Activated CD4-positive, CD25-positive, alpha-beta regulatory T cell treated with anti-CD3 and anti-CD28 coated beads, Interleukin-2, amount 50 U/mL, for 24 hours (primary cell): ENCODE measurements around the gene ZNF827.

Experiments used
- ATAC-seq, 2 donors: fragments of 150-1000 bp; cut with Tn5 transposase; one replicate each; pipeline ENCODE4 v1.10.0; 2021; ENCODE audit warnings: mild to moderate bottlenecking in 1 of 2, moderate library complexity in 1 of 2

ZNF827 gene, protein sequence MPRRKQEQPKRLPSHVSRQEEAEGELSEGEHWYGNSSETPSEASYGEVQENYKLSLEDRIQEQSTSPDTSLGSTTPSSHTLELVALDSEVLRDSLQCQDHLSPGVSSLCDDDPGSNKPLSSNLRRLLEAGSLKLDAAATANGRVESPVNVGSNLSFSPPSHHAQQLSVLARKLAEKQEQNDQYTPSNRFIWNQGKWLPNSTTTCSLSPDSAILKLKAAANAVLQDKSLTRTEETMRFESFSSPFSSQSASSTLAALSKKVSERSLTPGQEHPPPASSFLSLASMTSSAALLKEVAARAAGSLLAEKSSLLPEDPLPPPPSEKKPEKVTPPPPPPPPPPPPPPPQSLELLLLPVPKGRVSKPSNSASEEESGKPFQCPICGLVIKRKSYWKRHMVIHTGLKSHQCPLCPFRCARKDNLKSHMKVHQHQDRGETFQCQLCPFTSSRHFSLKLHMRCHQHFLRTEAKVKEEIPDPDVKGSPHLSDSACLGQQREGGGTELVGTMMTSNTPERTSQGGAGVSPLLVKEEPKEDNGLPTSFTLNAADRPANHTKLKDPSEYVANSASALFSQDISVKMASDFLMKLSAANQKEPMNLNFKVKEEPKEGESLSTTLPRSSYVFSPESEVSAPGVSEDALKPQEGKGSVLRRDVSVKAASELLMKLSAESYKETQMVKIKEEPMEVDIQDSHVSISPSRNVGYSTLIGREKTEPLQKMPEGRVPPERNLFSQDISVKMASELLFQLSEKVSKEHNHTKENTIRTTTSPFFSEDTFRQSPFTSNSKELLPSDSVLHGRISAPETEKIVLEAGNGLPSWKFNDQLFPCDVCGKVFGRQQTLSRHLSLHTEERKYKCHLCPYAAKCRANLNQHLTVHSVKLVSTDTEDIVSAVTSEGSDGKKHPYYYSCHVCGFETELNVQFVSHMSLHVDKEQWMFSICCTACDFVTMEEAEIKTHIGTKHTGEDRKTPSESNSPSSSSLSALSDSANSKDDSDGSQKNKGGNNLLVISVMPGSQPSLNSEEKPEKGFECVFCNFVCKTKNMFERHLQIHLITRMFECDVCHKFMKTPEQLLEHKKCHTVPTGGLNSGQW

GRCh38 chr4:145938618-145939440 is at the start of gene ZNF827:
ZNF827 (minus strand) TSS chr4:145938823; CDS start chr4:145938407, 416 bp downstream.
- ATAC-seq = peak; percentile 27 to 39

- ATAC-seq = no peak
Observed at GRCh38 chr4:145984563-145984962, 45.9 kb upstream of the ZNF827 start.

GRCh38 chr4:145982791-145983190 is 44.2 kb upstream of the ZNF827 start:
- ATAC-seq = no peak

GRCh38 chr4:145979160-145979559 is 40.5 kb upstream of the ZNF827 start:
- no peak for ATAC-seq

GRCh38 chr4:145976680-145977079 is 38.1 kb upstream of the ZNF827 start:
- no peak for ATAC-seq

- ATAC-seq = no peak
Observed at GRCh38 chr4:145960012-145960411, 21.4 kb upstream of the ZNF827 start.

- ATAC-seq = no peak
Observed at GRCh38 chr4:145957302-145957701, 18.7 kb upstream of the ZNF827 start.

DNA sequence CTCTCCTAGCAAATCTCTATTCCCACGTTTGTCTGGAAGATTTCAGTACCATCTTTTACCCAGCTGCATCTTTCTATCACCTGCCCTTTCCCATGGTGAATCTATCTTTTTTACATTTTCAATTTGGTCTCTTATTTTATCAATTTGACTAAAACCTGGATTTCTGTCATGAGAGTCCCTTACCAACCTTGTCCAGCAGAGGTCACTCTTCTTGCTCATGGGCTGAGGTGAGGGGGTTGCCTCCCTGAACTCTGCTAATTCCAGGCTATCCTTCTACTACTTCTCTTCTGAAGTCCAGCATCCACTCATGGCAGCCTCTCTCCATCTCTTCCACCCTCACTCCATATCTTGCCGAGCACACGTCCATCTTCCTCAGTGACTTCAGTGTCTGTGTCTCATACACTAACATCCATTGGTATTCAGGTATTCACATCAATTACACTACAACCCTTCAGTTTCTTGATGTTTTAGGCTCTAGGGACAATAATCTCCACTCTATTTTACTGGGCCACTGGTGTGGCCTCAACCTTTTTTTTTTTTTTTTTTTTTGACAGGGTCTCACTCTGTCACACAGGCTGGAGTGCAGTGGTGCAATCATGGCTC is 17.8 kb upstream of the ZNF827 start:
- no peak for ATAC-seq

- no peak for ATAC-seq
Observed at GRCh38 chr4:145954924-145955339, 16.3 kb upstream of the ZNF827 start.

GRCh38 chr4:145951931-145952330 is 13.3 kb upstream of the ZNF827 start:
- ATAC-seq = no peak

DNA sequence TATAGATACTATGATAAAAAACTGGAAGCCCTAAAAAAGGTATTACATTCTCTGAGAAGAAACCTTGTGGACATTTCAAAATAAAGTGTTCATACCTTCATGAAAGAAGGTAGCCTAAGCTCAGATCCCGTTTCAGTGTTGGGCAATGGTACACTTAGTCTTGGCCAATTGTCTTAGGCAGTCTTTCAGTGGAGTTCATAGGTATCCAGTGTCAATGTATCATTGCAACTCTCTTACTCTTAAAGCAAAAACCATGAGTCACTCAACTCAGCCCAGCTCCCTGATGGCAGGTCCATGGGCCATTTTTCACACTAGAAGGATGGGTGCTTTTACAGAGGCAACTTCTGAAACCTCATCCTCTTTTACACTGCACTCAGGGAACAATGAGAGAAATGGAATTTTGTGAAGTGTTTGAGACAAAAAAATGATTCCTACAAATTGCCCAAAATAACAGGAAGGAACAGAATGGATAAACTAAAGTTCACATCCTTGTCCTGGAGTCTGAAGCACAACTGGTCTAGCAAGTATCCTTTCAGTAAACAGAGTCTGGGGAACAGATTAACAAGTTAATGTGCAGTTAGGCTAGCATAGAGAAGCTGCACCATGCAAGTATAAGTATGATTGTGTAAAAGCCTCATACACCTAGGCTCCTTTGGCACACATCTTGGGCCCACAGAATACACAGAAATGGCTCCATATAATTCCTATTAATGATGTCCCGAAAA is 7.0 kb upstream of the ZNF827 start:
- no peak for ATAC-seq

DNA sequence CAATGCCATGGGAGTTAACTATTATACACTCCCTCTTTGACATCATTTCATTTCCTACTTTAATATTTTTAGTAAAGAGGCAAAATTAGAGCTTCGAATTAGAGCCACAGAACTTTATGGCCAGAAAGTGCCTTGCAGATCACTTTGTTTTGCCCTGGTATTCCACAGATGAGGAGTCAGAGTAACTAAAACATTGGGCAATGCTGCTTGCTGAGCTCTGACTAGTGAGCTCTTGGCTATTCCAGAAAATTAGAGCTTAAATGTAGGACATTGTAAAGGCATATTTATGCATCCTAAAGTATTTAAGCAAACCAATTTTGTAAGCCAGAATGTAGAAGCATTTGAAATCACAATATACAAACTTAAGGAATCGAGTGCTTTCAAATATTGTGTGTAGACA is 6.3 kb upstream of the ZNF827 start:
- no peak for ATAC-seq

DNA sequence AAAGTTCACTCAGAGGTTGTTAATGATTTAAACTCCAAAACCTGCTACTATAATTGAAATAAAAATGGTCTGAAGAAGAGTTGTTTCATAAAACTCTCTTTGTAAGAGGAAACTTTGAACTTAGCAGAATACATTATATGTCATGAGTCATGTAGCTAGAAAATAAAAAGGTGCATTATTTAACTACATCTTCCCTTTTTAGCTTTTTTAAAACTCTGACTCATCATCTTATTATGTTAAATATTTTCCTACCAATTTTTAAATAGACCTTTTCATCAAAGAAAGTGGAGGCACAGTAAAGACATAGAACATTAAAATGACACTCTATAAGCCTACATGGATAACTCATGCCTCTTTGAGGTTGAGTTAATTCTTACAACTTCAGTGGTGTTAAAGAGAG is 1.2 kb upstream of the ZNF827 start:
- peak; percentile 15 to 52 for ATAC-seq

DNA sequence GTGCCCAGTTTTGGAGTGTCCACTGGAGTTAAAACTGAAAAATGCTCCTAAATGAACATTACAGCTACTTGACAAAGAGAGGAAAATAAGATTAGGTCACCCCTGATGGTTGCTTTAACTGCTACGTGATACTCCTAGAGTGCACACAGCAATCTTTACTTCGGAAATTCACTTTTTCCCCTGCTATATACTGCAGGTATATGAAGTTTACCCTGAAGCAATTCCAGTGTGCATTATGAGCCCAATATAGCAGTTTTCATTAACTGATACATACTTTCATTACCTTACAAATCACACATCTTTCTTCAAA is 773 bp upstream of the ZNF827 start:
- ATAC-seq = no peak

DNA sequence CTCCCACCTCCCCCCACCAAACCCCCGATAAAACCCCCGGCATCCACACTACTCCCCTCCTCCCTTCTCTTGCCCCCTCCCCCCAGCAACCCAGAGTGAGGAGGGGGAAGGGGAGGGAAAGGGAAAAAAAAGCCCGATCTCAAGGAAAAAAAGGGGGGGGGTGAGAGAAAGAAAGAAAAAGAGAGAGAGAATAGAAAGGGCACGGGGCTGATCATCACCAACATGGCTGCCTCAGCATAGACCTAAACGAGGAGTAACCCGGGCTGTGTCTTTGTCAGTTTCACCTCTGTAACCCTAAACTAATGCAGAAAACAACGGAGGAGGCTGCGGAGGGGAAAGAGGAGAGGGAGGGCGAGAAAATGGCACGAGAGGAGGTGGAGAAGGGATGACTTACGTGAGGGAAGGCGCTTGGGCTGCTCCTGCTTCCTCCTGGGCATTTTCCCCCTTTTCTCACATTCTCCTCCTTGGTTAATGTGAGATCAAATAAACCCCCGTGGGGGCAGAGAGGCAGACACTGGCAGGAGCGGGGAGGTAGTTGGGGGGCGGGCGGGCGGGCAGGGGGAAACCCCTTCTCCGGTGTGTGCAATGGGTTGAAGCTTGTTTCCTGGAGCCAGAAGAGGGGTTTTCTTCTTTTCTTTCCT is 532 bp downstream of the ZNF827 start:
- ATAC-seq = peak; percentile 36 to 40

DNA sequence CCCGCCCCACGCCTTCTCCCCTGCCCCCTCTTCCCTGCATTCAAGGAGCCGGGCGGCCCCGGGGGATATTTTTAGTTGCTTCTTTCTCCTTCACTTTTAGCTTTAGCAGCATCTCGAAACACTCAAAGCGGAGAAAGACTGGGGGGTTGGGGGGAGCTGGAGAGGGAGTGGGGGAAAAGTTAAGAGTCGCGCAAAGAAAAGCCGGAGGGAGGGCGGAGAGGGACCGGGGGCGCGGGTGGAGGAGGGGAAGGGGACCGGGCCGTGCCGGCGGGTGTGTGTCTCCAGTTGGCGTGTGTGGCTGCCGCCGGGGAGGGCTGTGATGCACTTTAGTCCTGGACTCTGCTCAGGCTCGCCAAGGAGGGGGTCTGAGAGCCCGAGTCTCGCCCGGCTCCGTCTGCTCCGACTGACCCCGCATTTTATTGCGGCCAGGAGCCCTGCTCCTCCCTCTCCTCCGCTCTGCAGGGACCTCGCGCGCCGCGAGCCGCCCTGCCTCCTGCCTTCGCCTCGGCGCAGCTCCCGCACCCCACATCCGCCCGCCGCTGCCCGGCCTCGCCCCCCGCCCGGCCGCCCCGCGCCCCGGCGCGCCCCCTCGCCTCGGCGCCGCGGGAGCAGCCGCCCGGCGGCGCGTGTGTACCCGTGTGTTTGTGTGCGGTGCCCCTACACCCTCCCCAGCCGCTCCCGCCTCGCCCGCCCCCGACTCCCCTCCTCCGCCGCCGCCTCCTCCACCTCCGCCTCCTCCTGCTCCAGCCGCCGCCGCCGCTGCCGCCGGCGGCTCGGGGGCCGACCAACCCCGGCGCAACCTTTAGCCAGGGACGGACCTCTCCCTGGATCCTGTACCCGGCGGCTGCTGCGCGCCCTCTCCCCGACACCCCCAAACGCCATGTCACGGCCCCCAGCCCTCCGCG is 1.4 kb downstream of the ZNF827 start:
- ATAC-seq = peak in 1 of 2 donors; percentile 27

GRCh38 chr4:145936142-145936996 is 2.3 kb downstream of the ZNF827 start:
- ATAC-seq = peak; percentile 25 to 39

DNA sequence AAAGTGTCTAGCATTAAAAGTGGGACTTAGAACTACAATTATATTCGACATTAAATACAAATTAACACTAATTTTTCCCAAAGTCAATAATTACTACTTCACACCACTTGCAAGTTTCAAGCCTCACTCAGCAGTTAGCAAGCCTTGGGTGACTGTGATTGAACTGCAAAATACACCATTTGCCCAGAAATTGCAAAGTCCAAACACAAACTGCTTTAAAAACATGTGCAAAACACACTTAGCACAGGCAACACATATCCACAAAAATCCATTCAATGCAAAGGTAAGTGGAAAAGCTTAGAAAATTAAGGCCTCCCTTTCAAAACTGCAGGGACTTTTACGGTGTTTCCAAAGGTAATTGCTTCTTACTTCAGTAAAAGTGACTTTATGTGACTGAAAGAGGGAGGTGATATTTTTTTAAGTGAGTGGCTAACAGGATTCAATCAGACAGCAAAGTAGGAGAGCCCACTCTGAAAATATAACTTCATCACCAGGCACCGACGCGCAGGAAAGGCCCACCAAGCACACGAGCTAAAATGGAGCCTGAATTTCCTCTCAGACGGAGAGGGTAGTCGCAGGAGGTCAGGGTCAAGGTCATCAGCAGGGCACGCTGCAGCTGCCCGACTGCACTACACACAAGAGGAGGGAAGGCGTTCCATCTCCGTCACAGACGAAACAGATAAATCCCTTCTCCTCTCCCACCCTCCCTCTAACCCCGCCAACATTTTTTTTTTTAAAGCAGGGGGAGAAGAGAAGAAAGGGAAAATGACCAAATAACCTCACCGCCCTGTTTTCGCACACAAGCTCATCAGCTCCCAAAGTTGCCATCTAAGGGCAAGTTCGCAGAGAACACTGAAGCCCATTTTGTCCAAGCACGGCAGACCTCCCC is 3.1 kb downstream of the ZNF827 start:
- no peak for ATAC-seq
